Femur (tissue), 1 donor: ENCODE data around the gene AFF2.
A peak's percentile ranks its signal among the peaks of the same experiment; 100 is the strongest.

Experiments
- DNase-seq: peaks from one replicate; pipeline ENCODE4 v3.0.0-alpha.2; 2017

Gene AFF2

DNA sequence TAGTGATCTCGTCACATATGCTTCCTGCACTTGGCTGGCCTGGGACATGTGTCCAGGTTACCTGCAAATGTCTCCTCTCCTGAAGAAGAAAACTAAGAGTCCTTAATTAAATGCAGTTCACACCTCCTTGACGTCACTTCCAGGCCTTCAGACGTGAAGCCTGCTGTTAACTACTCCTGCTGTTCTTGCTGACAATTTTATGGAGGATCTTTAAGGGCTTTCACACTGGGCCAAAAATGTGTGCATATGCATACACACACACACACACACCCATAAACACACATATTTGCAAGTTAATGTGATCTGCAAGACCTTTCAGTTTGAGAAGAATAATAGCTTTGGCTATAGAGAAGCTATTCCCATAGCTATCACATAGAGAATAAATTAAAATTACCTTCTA, 267.9 kb downstream of the AFF2 start:
- no peak for DNase-seq

DNA sequence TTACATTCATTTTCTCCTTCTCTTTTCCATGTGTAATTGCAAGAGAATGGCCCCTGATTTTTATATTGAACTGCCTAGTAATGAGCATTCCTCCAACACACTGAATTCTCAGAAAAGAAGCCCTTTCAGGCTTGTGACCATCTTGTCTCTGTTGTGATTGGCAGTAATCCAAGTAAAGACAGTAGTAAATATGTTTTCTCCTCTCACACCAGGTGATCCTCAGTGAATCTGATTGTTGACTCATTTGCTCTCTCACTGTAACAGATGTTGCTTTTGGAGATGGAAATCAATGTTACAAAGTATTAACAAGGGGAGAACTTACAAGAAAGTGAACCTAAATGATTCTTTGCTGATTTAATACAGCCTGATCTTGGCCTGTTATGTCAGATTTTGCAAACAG, 271.0 kb downstream of the AFF2 start:
- DNase-seq = no peak

DNA sequence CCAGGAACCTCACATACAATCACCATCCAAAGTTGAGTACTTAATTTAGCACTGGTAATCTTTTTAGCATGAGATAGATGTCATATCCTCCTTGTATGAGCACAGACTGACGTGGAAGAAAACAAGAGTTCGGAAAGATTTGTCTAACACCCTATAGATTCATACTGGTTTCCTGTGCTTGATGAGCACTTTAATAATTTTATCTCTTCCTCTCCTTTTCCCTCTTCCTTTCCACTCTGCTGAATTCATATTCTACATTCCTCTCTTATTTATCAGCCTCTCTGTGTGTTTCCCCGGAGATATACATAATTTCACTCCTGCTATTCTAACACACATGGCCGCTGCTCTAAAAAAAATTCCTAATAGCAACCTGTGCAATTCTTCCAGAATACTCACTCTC, 273.9 kb downstream of the AFF2 start:
- no peak for DNase-seq

DNA sequence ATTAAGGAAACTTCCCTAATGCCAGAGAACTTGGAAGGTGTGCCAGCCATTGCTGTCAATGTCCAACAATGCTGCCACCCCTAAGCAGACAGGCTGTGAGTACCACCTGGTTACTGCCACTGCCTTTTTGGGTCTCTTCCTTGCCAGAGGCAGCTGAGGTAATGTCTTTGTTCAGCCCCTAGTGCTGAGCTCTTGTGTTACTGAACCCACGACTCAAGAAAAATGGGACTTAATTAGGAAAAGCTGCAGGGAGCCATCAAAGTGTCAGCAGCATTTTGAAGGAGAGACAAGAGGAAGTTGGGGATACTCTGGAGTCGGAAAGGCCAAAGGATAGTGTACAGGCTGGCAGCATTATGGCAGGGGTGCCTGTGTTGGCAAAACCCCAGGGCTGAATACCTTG, 283.7 kb downstream of the AFF2 start:
- DNase-seq = no peak

DNA sequence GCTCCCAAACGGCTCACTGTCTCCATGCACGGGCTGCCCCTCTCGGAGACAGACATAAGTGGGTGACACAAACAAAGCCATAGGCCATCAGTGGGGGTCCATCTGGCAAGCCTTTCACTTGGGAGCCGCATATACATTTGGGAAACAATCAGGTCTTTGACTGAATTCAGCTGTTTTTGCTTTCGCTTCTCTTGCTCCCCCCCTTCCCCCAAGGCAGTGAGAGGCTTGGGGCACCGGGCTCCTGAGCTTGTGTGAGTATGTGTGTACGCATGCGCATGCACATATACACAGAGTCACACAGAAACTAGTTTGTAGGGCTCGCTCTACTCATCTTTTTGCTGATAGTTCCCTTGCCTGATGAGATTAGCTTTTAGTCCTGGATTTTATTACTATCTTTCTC, 284.4 kb downstream of the AFF2 start:
- no peak for DNase-seq

DNA sequence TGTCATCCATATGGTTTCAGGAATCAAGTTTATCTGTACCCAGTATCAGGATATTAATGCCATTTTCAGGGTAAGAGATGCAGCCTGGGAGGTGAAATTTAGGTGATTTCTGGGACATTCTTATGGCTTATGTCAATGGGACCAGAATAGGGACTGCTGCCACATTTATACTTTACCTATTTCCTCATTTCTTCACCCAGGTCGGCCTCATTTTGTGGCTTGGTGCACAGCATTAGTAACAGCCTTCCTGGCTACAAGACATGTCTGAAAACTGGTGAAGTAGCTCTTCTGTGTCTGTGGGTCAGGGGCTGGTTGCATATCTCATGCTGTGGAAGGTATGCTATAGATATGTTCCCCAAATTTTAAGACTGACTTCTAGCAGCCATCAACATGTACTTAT, 284.8 kb downstream of the AFF2 start:
- no peak for DNase-seq

DNA sequence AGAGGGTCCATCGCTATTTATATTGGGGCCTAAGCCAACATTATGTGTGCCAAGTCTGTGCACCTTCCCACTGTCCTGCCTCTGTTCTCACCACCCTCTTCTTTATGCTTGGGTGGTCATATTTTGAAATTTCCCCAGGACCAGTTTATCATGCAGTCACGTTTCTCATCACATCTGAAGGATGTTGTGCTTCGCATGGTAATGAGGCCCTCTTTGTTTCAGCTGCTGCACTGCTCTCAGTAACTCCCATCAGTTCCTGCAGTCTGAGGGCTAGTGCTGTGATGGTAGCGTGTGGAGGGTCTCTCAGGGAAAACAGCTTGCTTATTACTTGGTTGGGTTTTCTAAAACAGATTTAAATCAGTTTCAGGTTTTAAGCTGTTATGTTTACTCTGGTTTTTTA, 288.0 kb downstream of the AFF2 start:
- no peak for DNase-seq

DNA sequence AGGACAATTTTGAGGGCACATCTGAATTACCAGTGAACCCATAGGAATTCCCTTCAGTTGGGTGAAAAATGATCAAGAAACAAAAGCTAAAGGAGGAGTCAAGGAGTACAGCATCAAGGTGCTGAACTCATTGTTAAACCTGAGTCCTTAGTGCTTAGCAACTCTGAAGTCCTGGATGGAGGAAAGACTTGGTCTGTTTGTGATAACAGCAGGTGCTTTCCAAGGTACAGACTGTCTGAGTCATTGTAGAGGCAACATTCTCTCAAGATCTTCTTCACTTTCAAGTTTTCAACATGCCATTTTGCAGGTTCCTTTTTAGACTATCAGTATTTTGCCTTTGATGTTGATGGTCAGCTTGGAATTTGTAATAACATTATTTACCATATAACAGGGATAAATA, 293.9 kb downstream of the AFF2 start:
- no peak for DNase-seq

DNA sequence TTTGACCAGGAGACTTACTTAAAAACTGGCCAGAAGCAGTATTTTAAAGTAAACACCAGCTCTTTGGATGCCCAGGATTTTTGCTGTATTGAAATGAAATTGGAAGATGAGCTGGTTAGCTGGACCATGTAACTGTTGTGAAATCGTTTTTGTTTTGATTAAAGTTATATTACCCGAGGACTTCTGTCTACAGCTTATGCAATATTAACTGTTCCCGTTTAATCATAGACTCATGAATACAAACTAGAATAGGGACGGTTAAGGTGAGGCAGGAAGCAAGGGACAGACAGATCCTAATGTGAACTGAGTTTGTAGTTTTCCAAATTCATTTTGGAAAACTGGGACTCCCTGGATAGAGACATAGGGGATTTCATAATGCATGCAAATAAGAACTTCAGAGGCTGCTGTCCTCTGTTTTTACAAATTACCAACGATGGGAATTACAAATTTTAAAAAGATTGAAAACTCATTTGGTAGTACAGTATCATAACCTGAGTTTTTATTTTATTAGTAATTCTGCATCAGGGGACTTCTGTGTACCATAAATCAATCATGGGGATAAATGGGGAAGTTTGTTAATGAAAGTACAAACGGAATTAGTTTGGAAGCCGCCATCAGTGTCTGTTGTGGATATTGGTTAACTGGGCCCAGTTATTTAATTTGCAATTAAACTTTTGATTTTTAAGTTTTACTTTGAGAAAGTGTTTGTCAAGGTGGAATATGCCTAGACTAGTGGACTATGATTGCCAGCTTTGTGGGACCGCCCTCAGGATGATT, 304.4 kb downstream of the AFF2 start:
- no peak for DNase-seq

DNA sequence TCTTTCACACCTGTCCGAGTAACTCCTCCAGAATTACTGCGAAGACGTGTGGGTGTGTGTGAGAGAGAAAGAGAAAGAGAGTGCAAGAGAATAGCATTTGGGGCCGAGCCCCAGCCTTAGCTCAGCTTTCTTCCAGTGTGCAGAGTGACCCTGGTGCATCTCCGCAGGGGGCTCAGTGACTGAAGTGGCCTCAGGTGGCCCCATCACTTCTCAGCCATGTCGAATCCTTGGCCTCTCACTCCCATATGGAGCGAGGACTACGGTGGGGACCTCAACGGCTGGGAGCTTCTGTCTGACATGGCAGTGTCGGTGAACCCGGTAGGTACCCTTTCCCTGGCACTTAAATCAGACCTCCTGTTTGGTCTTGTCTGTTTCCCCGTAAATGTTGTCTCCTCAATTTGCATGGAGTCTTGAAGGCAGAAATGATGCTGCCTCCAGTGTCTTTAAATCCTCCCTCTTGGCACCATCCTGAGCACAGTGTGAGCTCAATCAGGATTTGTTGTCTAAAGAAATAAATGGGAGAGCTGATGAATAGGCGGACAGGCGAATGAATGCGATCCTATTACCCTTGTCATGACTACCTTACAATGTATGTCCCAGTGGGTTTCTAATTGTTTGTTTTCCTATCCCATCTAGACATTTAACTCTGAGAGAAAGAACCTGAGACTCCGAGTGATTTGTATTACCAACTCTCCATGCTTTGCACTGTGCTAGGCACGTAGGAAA, 305.9 kb downstream of the AFF2 start:
- no peak for DNase-seq

DNA sequence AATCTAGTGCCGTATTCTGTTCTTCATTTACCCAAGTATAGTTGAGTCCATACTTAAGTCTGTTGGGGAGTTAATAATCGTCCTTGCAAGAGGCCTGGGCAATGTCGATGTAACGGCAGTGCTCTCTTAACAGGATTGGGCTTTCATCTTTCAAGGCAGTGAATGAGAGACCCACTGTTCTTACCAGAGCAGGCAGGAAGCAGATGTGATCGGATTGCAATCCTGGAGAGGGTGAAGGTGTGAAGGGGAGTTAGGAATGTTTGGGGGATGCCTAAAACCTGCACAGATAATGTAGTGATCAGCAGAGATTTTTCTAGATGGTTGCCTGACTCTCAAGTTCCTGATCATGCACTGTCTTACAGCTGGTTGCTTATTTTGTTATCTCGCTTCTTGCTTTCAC, 308.4 kb downstream of the AFF2 start:
- DNase-seq = no peak

DNA sequence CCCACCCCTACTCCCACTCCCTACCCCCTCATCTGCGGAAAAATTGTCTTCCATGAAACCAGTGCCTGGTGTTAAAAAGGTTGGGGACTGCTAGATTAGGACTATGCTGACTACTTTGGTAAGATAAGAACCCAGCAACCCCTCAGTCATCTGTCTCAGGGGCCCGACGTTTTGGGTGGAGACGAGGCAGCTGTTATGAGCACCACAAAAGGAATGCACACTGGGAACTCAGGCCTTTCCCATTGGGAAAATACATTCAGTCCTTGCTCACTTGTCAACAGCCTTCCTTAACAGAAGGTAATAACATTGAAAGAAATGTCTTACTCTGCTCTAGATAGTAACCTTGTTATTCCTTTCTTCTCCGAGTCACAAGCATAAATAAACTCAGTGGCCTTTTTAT, 310.8 kb downstream of the AFF2 start:
- no peak for DNase-seq

DNA sequence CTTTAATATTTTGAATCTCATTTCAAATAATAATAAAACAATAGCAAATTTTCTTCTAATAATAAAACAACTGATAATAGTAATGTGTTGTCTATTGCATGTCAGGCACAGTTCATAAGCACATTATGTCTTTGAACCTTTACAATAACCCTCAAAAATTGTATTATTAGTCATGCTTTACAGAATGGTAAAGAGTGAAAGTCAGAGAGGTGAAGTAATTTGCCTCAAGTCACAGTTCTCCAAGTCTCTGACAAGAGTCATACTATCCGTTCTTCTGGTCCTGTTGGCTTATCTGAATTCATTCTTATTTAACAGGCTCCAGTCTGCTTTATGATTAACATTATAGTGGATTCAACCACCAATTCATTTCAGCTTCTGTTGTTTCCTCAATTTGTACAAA, 313.0 kb downstream of the AFF2 start:
- DNase-seq = no peak

DNA sequence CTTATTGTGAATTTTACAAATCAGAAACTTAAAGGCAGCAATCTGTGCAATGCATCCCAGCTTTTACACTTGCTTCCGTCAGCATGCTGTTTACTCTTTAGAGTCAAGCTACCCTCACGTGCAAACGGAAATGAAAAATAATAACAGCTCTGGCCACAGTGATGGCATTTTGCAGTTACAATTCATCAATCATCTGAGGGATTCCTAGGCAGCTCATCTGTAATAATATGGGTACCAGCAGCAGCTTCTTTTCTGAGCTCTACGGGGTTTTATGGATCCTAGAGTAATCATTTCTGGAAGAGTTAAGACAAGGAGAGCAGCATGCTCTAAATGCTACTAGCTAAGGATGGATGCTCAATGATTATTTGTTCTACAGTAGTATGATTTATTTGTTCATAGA, 313.6 kb downstream of the AFF2 start:
- DNase-seq = no peak

DNA sequence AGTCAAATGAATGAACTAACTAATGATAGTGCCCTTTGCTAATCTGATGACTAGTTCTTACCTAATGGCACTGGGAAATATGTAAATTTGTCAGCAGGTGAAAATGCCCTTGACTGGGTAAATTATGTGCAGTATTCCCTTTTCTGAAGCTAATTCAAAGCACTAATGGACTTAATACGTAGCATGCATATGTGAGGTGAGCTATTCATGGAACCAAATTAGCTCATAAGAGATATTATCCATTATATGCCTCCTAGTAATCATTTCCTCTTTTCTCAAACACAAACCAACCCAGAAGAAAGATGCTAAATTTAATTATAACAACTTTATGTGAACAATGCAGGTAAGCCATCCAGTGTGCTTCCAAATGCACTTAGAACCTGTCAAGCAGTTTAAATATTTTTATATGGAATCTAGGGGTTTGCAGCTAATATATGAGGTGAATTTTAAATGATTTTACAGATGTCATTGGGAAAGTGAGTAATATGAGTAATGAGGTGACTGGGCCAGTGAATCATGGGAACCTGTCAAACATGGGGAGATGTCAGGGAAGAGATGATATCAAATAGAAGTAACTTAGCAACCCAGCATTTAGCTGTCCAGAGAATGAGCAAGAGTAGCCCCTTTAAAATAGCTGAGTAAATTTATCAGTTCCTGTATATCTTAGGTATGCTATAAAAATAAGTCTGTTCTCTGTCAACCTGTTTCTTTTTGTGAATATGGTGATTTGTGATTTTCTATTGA, 315.0 kb downstream of the AFF2 start:
- DNase-seq = no peak

DNA sequence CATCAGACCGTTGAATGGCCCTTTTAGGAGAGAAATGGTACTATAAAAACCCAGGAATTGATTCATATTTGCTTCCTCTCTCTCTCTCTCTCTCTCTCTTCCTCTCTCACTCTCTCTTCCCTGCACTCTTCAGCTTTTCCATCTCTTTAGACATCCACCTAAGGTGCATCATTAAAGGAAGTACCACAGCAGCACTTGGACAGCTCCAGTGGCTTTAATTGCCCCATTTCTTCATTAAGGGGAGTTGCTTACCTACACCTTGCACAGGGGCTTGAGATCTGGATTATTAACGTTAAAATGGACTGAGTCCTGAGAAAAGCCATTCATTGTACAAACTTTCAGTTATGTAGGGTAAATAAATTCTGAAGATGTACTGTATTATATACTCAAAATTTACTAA, 323.6 kb downstream of the AFF2 start:
- DNase-seq = no peak

DNA sequence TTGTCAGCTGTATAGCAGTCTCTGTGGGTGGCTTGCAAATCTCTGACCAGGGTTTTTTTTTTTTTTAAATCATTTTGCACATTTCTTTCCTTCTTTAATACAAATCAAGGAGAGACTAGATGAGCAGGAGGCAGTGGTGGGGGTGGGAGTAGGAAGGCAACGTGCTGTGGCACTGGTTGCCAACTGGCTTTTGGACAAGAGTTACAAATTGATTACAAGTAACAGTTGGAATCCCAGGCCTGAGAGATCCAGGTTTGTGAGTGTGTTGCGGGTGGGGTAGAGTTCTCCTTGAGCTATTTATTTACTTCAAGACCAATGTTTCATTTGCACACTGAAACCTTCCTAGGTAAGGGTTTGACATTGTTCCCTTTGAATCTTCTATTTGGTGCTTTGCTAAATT, 325.3 kb downstream of the AFF2 start:
- no peak for DNase-seq

DNA sequence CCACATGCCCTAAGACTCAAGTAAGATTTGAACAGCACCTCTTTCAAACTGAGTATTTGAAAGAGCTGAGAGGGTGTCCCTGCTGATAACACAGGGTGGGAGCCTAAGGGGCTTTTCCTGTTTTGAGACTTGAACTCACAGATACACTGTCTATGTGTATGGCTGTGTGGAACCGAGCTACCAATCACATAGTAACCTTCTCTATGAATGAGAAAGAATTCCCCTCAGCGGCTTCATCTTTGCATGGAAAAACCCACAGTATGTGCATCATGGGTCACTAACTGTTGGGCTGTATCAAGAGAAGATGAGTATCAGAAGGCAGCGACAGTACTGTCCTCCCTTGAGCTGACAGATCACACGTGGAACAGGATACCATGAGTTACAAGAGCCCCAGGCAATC, 336.3 kb downstream of the AFF2 start:
- DNase-seq = no peak

DNA sequence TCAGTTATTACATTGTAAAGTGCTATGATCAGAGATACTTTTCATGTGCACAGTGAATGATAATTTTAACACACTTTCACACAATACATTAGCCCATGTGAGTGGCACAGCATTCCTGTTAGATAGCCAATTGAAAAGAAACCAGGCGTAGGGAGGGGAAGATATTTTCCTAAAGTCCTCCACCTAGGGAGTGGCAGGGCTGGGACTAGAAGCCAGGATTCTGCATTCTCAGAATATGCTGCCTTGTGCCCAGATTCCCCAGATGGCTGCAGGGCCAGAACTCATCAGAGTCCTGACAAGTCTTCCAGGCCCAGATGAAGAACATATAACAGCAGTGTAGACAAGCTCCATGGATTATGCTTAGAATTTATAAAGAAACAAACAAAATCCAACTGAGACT, 350.2 kb downstream of the AFF2 start:
- no peak for DNase-seq

DNA sequence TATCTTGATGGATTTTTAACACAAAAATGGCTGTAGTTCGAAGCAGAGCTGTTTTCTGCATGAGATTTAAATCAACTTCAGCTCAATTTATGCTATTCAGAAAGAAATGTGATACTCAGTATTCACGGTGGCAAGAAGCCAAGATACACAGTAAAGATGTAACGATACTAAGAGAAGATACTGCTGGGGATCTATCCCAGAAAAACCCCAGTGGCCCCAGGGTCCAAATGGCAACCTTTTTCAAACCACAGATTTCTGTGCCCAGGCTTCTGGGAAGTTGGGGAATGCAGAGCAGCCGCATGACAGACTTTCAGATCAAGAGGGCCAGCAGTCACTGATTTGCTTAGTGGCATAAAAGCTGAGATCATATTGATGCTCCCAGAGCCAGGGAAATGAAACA, 353.9 kb downstream of the AFF2 start:
- peak; percentile 39 for DNase-seq

DNA sequence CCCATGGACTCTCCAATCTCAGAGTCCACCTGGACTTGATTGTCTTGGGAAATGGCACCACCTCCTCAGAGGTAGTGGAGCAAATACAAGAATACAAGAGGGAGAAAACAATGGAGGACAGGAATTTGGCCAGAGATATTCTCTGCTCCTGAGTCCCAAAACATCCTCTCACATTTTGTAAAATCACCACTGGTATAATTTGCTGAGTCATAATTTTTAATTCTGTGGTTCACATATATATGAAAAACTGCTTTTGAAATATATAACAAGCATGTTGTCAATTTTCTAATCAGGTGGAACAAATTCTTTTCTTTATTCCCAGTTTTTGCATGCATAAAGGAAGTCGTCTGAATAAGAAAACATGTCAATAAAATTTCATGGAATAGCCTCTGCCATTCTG, 356.1 kb downstream of the AFF2 start:
- DNase-seq = no peak

DNA sequence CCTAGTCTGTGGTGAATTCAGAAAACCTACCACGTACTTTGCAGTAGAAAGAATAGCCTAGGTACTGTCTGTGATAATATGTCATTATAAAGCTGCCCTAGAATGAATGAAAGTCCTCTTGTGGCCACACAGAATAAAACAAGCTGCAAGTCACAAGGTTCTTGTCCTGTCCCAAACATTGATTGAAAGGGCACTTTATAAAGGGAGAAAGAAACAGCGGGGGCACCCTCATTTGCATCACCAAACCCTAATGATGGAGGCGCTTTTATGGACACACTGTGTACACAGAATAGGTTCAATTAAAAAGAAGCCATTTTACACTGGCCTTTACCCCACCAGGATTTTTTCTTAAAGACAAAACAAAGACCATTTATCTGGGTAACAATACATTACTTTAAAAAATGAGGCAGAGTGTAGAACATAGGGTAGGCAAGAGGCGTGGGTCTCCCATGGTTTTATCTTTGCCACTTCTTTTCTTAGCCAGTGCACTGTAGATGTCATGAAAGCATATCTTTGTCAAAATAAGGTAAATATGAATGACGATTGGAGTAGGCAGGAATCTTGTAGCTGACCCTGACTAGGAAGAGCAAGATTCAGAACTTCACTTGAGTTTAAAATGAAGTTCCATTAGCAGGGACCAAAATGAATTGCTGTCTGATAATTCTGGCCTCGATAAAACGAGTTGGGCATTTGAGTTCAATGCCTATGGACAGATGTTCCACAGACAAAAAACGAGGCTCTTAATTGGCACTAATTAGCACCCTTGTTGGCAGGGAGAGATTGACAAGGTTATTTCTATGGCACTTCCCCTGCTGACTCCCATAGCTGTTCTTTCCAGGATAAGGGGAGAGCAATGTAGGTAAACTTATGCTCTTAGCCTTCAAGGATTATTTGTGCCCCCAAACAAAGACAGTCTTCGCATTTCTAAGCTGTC, 365.1 kb downstream of the AFF2 start:
- no peak for DNase-seq

DNA sequence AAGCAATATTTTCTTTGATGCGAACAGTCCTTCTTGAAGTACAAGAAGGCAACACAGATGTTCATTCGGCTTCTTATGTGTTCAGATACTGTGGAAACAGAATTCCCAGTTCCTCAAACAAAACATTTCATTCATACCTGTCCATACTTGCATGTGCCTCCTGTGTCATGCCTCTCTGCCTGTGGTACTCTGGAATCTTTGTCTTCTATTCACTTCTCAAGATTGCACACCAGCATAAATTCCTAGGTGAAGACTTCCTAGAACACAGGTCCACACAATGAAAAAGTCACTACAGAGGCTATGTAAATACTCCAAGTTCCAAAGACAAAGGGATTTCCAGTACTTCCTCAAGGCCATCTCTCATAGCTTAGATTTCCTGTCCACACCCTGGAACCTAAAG, 367.2 kb downstream of the AFF2 start:
- no peak for DNase-seq
